ENCODE results near the gene TLE5. TPM values are rescaled to one million over a fixed set of nuclear protein-coding genes. Genes with fewer than 3 reads are reported as not detected.

TLE5 gene
- total and polyA plus RNA-seq, 2 experiments from 2014 or later: 487 to 612 TPM

- no peak for DNase-seq (ENCODE audit: low read depth in 1 of 2, low spot score in 1 of 2)
These were observed 45.4 kb upstream of the TLE5 start for GRCh38 chr19:3107658-3108057.

GRCh38 chr19:3106509-3107141 is 44.3 kb upstream of the TLE5 start:
- H3K27ac ChIP-seq: no peak overlapping the region
- H3K4me3 ChIP-seq: no peak overlapping the region
- DNase-seq (ENCODE audit: low read depth in 1 of 2, low spot score in 1 of 2): no peak
- H3K4me1 ChIP-seq (ENCODE audit: low read depth): no peaks in the 10 kb centered on the region
- TF ChIP-seq, protein P1, sequence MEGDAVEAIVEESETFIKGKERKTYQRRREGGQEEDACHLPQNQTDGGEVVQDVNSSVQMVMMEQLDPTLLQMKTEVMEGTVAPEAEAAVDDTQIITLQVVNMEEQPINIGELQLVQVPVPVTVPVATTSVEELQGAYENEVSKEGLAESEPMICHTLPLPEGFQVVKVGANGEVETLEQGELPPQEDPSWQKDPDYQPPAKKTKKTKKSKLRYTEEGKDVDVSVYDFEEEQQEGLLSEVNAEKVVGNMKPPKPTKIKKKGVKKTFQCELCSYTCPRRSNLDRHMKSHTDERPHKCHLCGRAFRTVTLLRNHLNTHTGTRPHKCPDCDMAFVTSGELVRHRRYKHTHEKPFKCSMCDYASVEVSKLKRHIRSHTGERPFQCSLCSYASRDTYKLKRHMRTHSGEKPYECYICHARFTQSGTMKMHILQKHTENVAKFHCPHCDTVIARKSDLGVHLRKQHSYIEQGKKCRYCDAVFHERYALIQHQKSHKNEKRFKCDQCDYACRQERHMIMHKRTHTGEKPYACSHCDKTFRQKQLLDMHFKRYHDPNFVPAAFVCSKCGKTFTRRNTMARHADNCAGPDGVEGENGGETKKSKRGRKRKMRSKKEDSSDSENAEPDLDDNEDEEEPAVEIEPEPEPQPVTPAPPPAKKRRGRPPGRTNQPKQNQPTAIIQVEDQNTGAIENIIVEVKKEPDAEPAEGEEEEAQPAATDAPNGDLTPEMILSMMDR (IDR thresholded peaks at IDR 0.05; ENCODE audit: low read depth, low read length): no peak
- H3K36me3 ChIP-seq: no peaks in the 10 kb centered on the region
- no peaks in the 10 kb centered on the region for H3K27me3 ChIP-seq
- no peaks in the 10 kb centered on the region for H3K9me3 ChIP-seq (ENCODE audit: low read depth)

More at GRCh38 chr19:3107658-3108057, 45.4 kb upstream of the TLE5 start:
- Histone ChIP-seq H3K27ac (no peak overlapping the region), H3K27me3 (no peaks in the 10 kb centered on the region), H3K9me3 (ENCODE audit: low read depth) (no peaks in the 10 kb centered on the region), H3K4me1 (ENCODE audit: low read depth) (no peaks in the 10 kb centered on the region), H3K4me3 (no peak overlapping the region), H3K36me3 (no peaks in the 10 kb centered on the region)
- TF ChIP-seq, protein P1 (IDR thresholded peaks at IDR 0.05; ENCODE audit: low read depth, low read length): no peak

DNA sequence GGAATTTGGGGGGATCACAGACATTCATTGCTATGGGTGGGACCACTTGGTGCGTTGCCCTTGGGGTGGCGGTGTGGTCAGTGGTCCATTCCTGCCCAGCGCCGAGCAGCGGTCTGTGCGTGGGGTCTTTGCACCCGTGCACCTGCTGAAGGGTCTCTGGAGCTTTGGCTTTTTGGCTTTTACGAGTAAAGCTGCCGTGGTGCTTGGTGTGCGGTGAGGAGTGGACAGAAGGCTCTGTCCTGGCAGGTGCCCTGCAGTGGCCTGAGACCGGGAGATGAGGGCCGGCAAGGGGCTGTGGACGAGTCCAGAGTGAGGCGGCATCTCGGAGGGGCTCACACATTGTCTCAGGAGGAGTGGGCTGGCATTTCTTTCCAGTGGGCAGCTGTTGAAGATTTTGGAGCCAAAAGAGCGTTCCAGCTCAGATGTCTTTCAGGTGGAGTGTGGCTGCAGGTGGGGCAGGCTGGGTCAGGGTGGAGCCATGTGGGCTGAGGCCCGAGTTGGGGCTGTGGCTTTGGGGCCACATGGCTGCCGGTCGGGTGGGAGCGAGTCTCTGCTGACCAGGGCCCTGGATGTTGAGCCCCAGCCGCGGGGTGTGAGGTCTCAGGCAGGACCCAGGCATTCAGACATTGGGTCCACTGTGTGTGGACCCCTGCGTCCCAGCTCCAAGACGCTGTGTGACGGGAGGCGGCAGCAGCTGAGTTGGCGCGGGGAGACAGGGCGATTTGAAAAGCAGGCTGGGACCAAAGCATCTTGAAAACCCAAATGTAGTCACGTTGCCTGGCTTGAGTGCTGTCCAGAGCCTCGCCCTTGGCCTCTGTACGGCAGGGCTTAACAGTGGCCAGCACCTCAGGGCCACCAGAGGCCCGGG is 43.6 kb upstream of the TLE5 start:
- H3K4me3 ChIP-seq: no peak overlapping the region
- no peak for DNase-seq (ENCODE audit: low read depth in 1 of 2, low spot score in 1 of 2)
- no peaks in the 10 kb centered on the region for H3K4me1 ChIP-seq (ENCODE audit: low read depth)
- no peak overlapping the region for H3K27ac ChIP-seq
- H3K36me3 ChIP-seq: no peaks in the 10 kb centered on the region
- no peaks in the 10 kb centered on the region for H3K27me3 ChIP-seq
- TF ChIP-seq, protein P1 (IDR thresholded peaks at IDR 0.05; ENCODE audit: low read depth, low read length): no peak
- H3K9me3 ChIP-seq (ENCODE audit: low read depth): no peaks in the 10 kb centered on the region

DNA sequence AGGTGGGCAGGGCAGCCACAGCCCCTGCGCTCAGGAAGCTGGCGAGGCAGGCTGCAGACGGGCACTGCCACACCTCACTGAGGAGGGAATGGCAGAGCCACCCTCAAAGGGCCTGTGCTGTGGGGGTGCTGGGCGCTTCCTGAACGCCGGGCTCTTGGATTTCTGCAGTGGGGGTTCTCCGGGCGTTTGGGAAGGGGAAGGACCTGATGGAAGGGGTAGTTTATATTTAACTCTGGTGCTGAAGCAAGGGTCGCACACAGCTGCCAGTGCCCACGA is 42.4 kb upstream of the TLE5 start:
- TF ChIP-seq, protein P1 (IDR thresholded peaks at IDR 0.05; ENCODE audit: low read depth, low read length): no peak
- no peak overlapping the region for H3K4me3 ChIP-seq
- no peak overlapping the region for H3K27ac ChIP-seq
- no peaks in the 10 kb centered on the region for H3K36me3 ChIP-seq
- H3K4me1 ChIP-seq (ENCODE audit: low read depth): no peaks in the 10 kb centered on the region
- H3K9me3 ChIP-seq (ENCODE audit: low read depth): no peaks in the 10 kb centered on the region
- no peaks in the 10 kb centered on the region for H3K27me3 ChIP-seq
- no peak for DNase-seq (ENCODE audit: low read depth in 1 of 2, low spot score in 1 of 2)

- peaks cover 3% of the 10 kb centered on the region for H3K4me1 ChIP-seq (ENCODE audit: low read depth)
- TF ChIP-seq, protein P1 (IDR thresholded peaks at IDR 0.05; ENCODE audit: low read depth, low read length): no peak
These were observed 40.2 kb upstream of the TLE5 start for GRCh38 chr19:3102239-3103140.

More at GRCh38 chr19:3102239-3103140, 40.2 kb upstream of the TLE5 start:
- Histone ChIP-seq H3K36me3 (no peaks in the 10 kb centered on the region), H3K27me3 (no peaks in the 10 kb centered on the region), H3K4me3 (no peak overlapping the region), H3K27ac (no peak overlapping the region), H3K9me3 (ENCODE audit: low read depth) (no peaks in the 10 kb centered on the region)
- DNase-seq (ENCODE audit: low read depth in 1 of 2, low spot score in 1 of 2): no peak
